ENCODE results near the gene KAT7. TPM values are rescaled to one million over a fixed set of nuclear protein-coding genes. Genes with fewer than 3 reads are reported as not detected.

The KAT7 gene
- total and polyA plus RNA-seq, 9 donors: 18.4 to 76.6 (median 62.8) TPM

- TF ChIP-seq POLR2A (IDR thresholded peaks at IDR 0.05): no peak
- no peak for TF ChIP-seq CTCF (IDR thresholded peaks at IDR 0.05)
- no peak for TF ChIP-seq EP300 (IDR thresholded peaks at IDR 0.05)
Measured at GRCh38 chr17:49783071-49783715, 5.3 kb upstream of the KAT7 start.

GRCh38 chr17:49783791-49784190, 4.7 kb upstream of the KAT7 start:
- no peak overlapping the region for H3K4me3 ChIP-seq
- H3K27ac ChIP-seq: no peak overlapping the region
- H3K36me3 ChIP-seq: no peaks in the 10 kb centered on the region
- no peaks in the 10 kb centered on the region for H3K27me3 ChIP-seq
- intact Hi-C loops (cut with DNase I): loop anchor here in 2 of 4 donors (5.0 kb wide), 1 partner anchor 76 kb away; the partner anchor contains the start of gene SLC35B1 (in 2 of the 2)
- peaks cover 4% of the 10 kb centered on the region for H3K4me1 ChIP-seq (ENCODE audit: insufficient read depth)
- TF ChIP-seq POLR2A (IDR thresholded peaks at IDR 0.05) (no peak), CTCF (IDR thresholded peaks at IDR 0.05) (no peak), EP300 (IDR thresholded peaks at IDR 0.05) (no peak)
- no peaks in the 10 kb centered on the region for H3K9me3 ChIP-seq
- DNase-seq: no peak

More at GRCh38 chr17:49783071-49783715, 5.3 kb upstream of the KAT7 start:
- no peak for DNase-seq
- no peaks in the 10 kb centered on the region for H3K9me3 ChIP-seq
- 24 to 38% (median 37%) methylated on average over 3 of the region's 3 CpGs for WGBS, 3 donors
- no peak overlapping the region for H3K27ac ChIP-seq
- no peak overlapping the region for H3K4me3 ChIP-seq
- no peaks in the 10 kb centered on the region for H3K36me3 ChIP-seq
- intact Hi-C loops (cut with DNase I): loop anchor here in 2 of 4 donors (5.0 kb wide), 1 partner anchor 76 kb away; the partner anchor contains the start of gene SLC35B1 (in 2 of the 2)
- H3K27me3 ChIP-seq: no peaks in the 10 kb centered on the region
- H3K4me1 ChIP-seq (ENCODE audit: insufficient read depth): peaks cover 4% of the 10 kb centered on the region

- Histone ChIP-seq H3K36me3 (no peaks in the 10 kb centered on the region), H3K27me3 (no peaks in the 10 kb centered on the region), H3K27ac (no peak overlapping the region), H3K4me3 (no peak overlapping the region), H3K4me1 (ENCODE audit: insufficient read depth) (peaks cover 4% of the 10 kb centered on the region), H3K9me3 (no peaks in the 10 kb centered on the region)
- 57 to 70% (median 67%) methylated on average over 1 of the region's 1 CpG for WGBS, 3 donors
- TF ChIP-seq POLR2A (IDR thresholded peaks at IDR 0.05) (no peak), CTCF (IDR thresholded peaks at IDR 0.05) (no peak), EP300 (IDR thresholded peaks at IDR 0.05) (no peak)
- DNase-seq: no peak
- intact Hi-C loops (cut with DNase I): loop anchor here in 2 of 4 donors (5.0 kb wide), 1 partner anchor 77 kb away; the partner anchor contains the start of gene SLC35B1 (in 2 of the 2)
Measured at GRCh38 chr17:49784636-49785035, 3.8 kb upstream of the KAT7 start.

GRCh38 chr17:49787884-49788477, 500 bp upstream of the KAT7 start:
- Histone ChIP-seq H3K27ac (peak overlapping the region in 1 of 2 donors; percentile 98), H3K27me3 (no peaks in the 10 kb centered on the region), H3K36me3 (no peaks in the 10 kb centered on the region), H3K9me3 (no peaks in the 10 kb centered on the region), H3K4me3 (peak overlapping the region; percentile 45), H3K4me1 (ENCODE audit: insufficient read depth) (peaks cover 5% of the 10 kb centered on the region)
- intact Hi-C loops (cut with DNase I): no loop called here
- TF ChIP-seq CTCF (IDR thresholded peaks at IDR 0.05) (no peak), EP300 (IDR thresholded peaks at IDR 0.05) (no peak), POLR2A (IDR thresholded peaks at IDR 0.05) (no peak)
- DNase-seq: peak in 2 of 5 donors; percentile 38 to 40
- 0 to 3% (median 2%) methylated on average over 17 of the region's 17 CpGs for WGBS, 3 donors

All from ovary (tissue), 9 donors.